Activated CD4-positive, alpha-beta T cell treated with anti-CD3 and anti-CD28 coated beads, Interleukin-2, amount 10 ng/mL, durations not matched to agents 7 days and 5 days (primary cell): ENCODE results near the gene OR9Q1. TPM values are rescaled to one million over a fixed set of nuclear protein-coding genes. Genes with fewer than 3 reads are reported as not detected.
"Not testable (repeated sequence)": the region's sequence is repeated elsewhere in the genome, so short reads cannot be mapped to it uniquely, and the experiment has no call there.

Experiments
- CTCF ChIA-PET: fragments of 350-600 bp; sonication (Branson Sonifier 250); formaldehyde crosslinking; loops from one replicate; lab custom pipeline; 2021; ENCODE audit warnings: antibody characterized with exemption; lab: Charles Lee
- POLR2A ChIA-PET: fragments of 350-600 bp; sonication (Branson Sonifier 250); formaldehyde crosslinking; loops from one replicate; lab custom pipeline; 2021; ENCODE audit warnings: antibody characterized with exemption; lab: Charles Lee
- DNase-seq: peaks from one replicate; pipeline ENCODE4 v3.0.0-alpha.2; 2020
- H3K27ac Mint-ChIP-seq: one replicate; pipeline ENCODE4 v1.8.0; 2021; ENCODE audit warnings: mild to moderate bottlenecking, moderate library complexity, mixed read lengths
- H3K27me3 Mint-ChIP-seq: one replicate; pipeline ENCODE4 v1.8.0; 2021; ENCODE audit warnings: mixed read lengths
- H3K36me3 Mint-ChIP-seq: one replicate; pipeline ENCODE4 v1.8.0; 2021; ENCODE audit warnings: low read depth, mixed read lengths
- H3K4me1 Mint-ChIP-seq: one replicate; pipeline ENCODE4 v1.8.0; 2021; ENCODE audit warnings: mixed read lengths
- H3K4me3 Mint-ChIP-seq: one replicate; pipeline ENCODE4 v1.8.0; 2021; ENCODE audit warnings: mild to moderate bottlenecking, moderate library complexity, mixed read lengths
- H3K9me3 Mint-ChIP-seq: one replicate; pipeline ENCODE4 v1.8.0; 2021; ENCODE audit warnings: mixed read lengths
- total RNA-seq, 2 experiments: library from RNA; stranded (reverse); gene quantifications; one replicate each; pipeline ENCODE4 v1.2.3, GENCODE V29; 2021

The OR9Q1 gene
- total RNA-seq, 2 experiments from 2014 or later = not detected

- H3K36me3 Mint-ChIP-seq = no peaks in the 10 kb centered on the region
- CTCF ChIA-PET = no interaction called here
- no peak overlapping the region for H3K4me3 Mint-ChIP-seq
- H3K27ac Mint-ChIP-seq = no peak overlapping the region
- POLR2A ChIA-PET = no interaction called here
- H3K4me1 Mint-ChIP-seq = no peaks in the 10 kb centered on the region
- peaks cover 6% of the 10 kb centered on the region for H3K27me3 Mint-ChIP-seq
- no peak for DNase-seq
- no peaks in the 10 kb centered on the region for H3K9me3 Mint-ChIP-seq
These were observed 154.8 kb downstream of the OR9Q1 start for GRCh38 chr11:58178444-58178843.

GRCh38 chr11:58179648-58180047 is 156.0 kb downstream of the OR9Q1 start:
- no peak for DNase-seq
- ChIA-PET POLR2A (no interaction called here), CTCF (no interaction called here)

DNA sequence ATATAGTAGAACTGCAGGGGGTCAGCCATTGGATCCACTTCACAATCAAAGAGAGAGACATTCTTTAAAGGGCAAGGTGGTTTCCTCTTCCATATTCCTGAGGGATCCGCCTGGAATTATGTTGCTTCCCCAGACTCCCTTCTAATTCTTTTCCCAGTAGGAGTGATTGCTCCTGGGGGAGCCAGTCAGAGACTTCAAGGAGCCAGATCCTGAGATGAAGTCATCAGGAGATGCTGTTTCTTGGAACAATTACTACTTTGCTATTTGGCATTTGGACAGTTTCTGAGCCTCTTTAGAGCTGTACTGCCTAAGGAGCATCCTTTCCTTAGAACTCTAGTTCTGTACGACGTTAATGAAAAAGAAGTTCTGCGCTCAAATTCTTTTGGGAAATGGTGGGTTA is 163.3 kb downstream of the OR9Q1 start:
- POLR2A ChIA-PET = no interaction called here
- no peak overlapping the region for H3K27ac Mint-ChIP-seq
- CTCF ChIA-PET = no interaction called here
- H3K36me3 Mint-ChIP-seq = no peaks in the 10 kb centered on the region
- H3K4me3 Mint-ChIP-seq = no peak overlapping the region
- H3K4me1 Mint-ChIP-seq = no peaks in the 10 kb centered on the region
- no peaks in the 10 kb centered on the region for H3K9me3 Mint-ChIP-seq
- H3K27me3 Mint-ChIP-seq = peaks cover 5% of the 10 kb centered on the region
- no peak for DNase-seq

More at GRCh38 chr11:58179648-58180047, 156.0 kb downstream of the OR9Q1 start:
- H3K27me3 Mint-ChIP-seq = peaks cover 6% of the 10 kb centered on the region
- no peaks in the 10 kb centered on the region for H3K9me3 Mint-ChIP-seq
- H3K4me1 Mint-ChIP-seq = no peaks in the 10 kb centered on the region
- H3K27ac Mint-ChIP-seq = no peak overlapping the region
- no peak overlapping the region for H3K4me3 Mint-ChIP-seq
- no peaks in the 10 kb centered on the region for H3K36me3 Mint-ChIP-seq

DNA sequence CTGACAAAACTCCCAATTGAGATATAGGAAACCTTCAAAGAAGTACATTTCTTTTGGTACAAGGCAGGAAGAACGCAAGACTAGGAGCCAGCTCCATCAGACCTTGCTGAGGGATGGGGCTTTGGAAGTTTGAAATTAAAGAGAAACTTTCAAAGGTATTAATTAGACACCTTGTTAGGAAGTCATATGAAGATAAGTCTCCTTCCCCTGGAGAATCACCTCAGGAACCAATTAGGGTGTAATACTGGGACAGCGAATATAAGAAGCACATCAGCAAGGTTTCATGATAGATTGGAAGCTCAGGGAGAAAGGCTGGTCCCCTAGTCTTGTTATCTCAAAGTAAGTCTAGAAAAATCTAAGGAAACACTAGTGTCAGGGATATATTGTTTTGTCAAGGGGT is 165.1 kb downstream of the OR9Q1 start, which contains the start of gene OR9Q2:
TSS of gene OR9Q2 (plus strand) at position 301 of the 400 bp plus-strand sequence. CDS start 1,421 bp downstream, outside the sequence.
- Mint-ChIP-seq H3K36me3 (no peaks in the 10 kb centered on the region), H3K27me3 (no peaks in the 10 kb centered on the region), H3K9me3 (no peaks in the 10 kb centered on the region), H3K4me1 (no peaks in the 10 kb centered on the region), H3K4me3 (no peak within 1 kb of the TSS), H3K27ac (no peak within 1 kb of the TSS)
- POLR2A ChIA-PET = no interaction called here
- CTCF ChIA-PET = no interaction called here
- DNase-seq = no peak

DNA sequence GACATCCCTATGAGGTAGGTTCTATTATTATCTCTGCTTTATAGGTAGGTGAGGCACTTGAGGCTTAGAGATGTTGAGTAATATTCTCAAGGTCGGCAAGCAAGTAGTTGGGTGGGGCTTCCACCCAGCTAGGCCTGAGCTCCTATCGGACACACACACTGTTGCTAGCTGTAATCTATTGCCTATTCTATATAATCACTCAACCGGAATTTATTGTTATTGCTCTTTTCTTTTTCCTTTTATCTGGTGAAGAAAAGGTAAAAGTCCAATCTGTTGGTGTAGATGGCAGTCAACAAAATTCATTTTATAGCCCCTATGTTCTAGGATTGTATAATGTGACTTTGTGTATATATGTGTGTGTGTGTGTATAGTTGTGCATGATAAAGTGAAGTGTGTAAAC is 168.5 kb downstream of the OR9Q1 start:
- Mint-ChIP-seq H3K27me3 (no peaks in the 10 kb centered on the region), H3K27ac (no peak overlapping the region), H3K36me3 (no peaks in the 10 kb centered on the region), H3K4me3 (no peak overlapping the region), H3K4me1 (no peaks in the 10 kb centered on the region), H3K9me3 (no peaks in the 10 kb centered on the region)
- POLR2A ChIA-PET = no interaction called here
- CTCF ChIA-PET = no interaction called here
- no peak for DNase-seq

DNA sequence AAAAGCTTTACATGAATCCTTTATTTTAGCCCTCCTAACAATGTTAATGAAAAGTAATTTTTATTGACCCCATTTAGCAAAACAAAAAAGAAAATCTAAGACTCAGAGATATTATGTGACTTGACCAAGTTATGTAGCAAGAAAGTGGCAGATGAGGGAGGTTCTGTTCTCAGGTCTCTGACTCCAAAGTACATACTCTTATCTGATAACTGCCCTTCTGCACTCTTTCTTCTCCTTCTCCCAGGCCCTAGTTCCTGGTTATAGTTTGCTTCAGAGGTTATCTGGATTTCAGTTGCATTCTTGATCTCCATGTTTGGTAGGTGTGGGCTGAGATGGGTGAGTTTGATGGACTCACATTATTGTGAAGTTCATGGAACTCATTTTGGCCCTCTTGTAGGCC is 169.7 kb downstream of the OR9Q1 start:
- no peak overlapping the region for H3K27ac Mint-ChIP-seq
- DNase-seq = no peak
- no peaks in the 10 kb centered on the region for H3K9me3 Mint-ChIP-seq
- H3K4me1 Mint-ChIP-seq = no peaks in the 10 kb centered on the region
- H3K27me3 Mint-ChIP-seq = no peaks in the 10 kb centered on the region
- ChIA-PET POLR2A (no interaction called here), CTCF (no interaction called here)
- no peak overlapping the region for H3K4me3 Mint-ChIP-seq
- H3K36me3 Mint-ChIP-seq = no peaks in the 10 kb centered on the region

DNA sequence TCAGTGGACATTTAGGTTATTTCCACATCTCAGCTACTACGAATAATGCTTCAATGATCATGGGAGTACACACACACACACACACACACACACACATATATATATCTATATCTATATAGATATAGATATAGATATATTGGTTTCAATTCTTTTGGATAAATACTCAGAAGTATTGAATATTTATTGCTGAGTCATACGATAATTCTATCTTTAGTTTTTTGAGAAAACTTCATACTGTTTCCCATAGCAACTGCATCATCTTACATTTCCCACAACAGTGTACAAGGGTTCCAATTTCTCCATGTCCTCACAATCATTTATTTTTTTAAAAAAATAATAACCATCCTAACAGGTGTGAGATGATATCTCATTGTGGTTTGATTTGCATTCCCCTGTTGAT is 172.3 kb downstream of the OR9Q1 start:
- H3K4me3 Mint-ChIP-seq = no peak overlapping the region
- no peaks in the 10 kb centered on the region for H3K36me3 Mint-ChIP-seq
- no peak for DNase-seq
- H3K9me3 Mint-ChIP-seq = no peaks in the 10 kb centered on the region
- H3K27ac Mint-ChIP-seq = no peak overlapping the region
- no peaks in the 10 kb centered on the region for H3K4me1 Mint-ChIP-seq
- H3K27me3 Mint-ChIP-seq = no peaks in the 10 kb centered on the region
- ChIA-PET CTCF (no interaction called here), POLR2A (no interaction called here)

GRCh38 chr11:58199271-58199670 is 175.6 kb downstream of the OR9Q1 start:
- ChIA-PET POLR2A (no interaction called here), CTCF (no interaction called here)
- Mint-ChIP-seq H3K4me1 (no peaks in the 10 kb centered on the region), H3K27ac (no peak overlapping the region), H3K4me3 (no peak overlapping the region), H3K27me3 (no peaks in the 10 kb centered on the region), H3K36me3 (no peaks in the 10 kb centered on the region), H3K9me3 (no peaks in the 10 kb centered on the region)
- no peak for DNase-seq

- H3K4me3 Mint-ChIP-seq = no peak within 1 kb of the TSS
- no peaks in the 10 kb centered on the region for H3K27me3 Mint-ChIP-seq
- H3K9me3 Mint-ChIP-seq = no peaks in the 10 kb centered on the region
- ChIA-PET CTCF (no interaction called here), POLR2A (no interaction called here)
- no peak for DNase-seq
- no peaks in the 10 kb centered on the region for H3K4me1 Mint-ChIP-seq
- H3K27ac Mint-ChIP-seq = no peak within 1 kb of the TSS
- H3K36me3 Mint-ChIP-seq = no peaks in the 10 kb centered on the region
These were observed 180.4 kb downstream of the OR9Q1 start, which contains the start of gene OR1S2 for GRCh38 chr11:58204042-58204441. Gene OR1S2 (minus strand): TSS chr11:58204142. CDS start chr11:58204142, 0 bp downstream.

DNA sequence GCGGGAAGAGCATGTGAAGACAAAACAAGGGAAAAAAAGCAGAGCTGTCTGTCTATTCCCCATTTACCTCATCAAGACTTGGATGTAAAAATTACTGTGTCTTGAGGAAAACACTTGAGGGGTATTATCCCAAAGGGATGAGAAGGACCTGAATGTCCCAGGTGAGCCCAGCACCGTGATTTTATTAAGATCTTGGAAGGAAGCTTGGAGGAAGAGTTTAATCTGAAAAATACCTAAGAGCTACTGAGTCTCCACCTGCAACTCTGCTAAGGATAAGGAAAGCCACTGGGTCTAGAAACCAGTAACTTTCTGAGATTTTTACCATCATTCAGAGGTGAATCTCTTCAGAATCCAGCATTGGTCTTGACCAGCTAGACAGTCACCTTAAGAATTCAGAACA is 188.7 kb downstream of the OR9Q1 start, which contains the start of gene OR1S1:
TSS of gene OR1S1 (plus strand) at position 301 of the 400 bp plus-strand sequence.
- POLR2A ChIA-PET, DNase-seq, H3K27ac Mint-ChIP-seq, H3K9me3 Mint-ChIP-seq, CTCF ChIA-PET, H3K4me1 Mint-ChIP-seq, H3K27me3 Mint-ChIP-seq, H3K36me3 Mint-ChIP-seq, H3K4me3 Mint-ChIP-seq: not testable (repeated sequence)

DNA sequence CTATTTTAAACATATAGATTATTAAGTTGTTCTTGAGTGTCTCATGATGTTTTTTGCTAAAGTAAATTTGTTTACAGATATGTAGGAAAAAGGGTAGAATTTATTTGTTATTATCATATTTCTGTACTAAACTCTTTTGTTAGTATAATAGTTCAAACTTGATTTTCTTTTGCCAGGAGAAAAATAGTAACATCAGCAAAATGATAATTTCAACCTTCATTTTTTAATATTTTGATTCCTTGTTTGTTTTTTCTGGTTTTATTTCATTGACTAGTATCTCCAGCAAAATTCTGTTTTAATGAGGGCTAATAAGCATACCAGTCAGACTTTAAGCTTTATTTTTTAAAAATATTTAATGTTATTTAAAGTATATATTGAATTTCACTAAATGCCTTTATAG is 192.8 kb downstream of the OR9Q1 start:
- H3K4me1 Mint-ChIP-seq = no peaks in the 10 kb centered on the region
- H3K27ac Mint-ChIP-seq = no peak overlapping the region
- no peaks in the 10 kb centered on the region for H3K36me3 Mint-ChIP-seq
- no peaks in the 10 kb centered on the region for H3K27me3 Mint-ChIP-seq
- ChIA-PET CTCF (no interaction called here), POLR2A (no interaction called here)
- no peak overlapping the region for H3K4me3 Mint-ChIP-seq
- H3K9me3 Mint-ChIP-seq = no peaks in the 10 kb centered on the region
- no peak for DNase-seq

GRCh38 chr11:58222721-58223120 is 199.0 kb downstream of the OR9Q1 start:
- no peak overlapping the region for H3K4me3 Mint-ChIP-seq
- no peaks in the 10 kb centered on the region for H3K4me1 Mint-ChIP-seq
- POLR2A ChIA-PET = no interaction called here
- no peak overlapping the region for H3K27ac Mint-ChIP-seq
- no peak for DNase-seq
- H3K9me3 Mint-ChIP-seq = no peaks in the 10 kb centered on the region
- peaks cover 2% of the 10 kb centered on the region for H3K27me3 Mint-ChIP-seq
- no peaks in the 10 kb centered on the region for H3K36me3 Mint-ChIP-seq
- CTCF ChIA-PET = no interaction called here

DNA sequence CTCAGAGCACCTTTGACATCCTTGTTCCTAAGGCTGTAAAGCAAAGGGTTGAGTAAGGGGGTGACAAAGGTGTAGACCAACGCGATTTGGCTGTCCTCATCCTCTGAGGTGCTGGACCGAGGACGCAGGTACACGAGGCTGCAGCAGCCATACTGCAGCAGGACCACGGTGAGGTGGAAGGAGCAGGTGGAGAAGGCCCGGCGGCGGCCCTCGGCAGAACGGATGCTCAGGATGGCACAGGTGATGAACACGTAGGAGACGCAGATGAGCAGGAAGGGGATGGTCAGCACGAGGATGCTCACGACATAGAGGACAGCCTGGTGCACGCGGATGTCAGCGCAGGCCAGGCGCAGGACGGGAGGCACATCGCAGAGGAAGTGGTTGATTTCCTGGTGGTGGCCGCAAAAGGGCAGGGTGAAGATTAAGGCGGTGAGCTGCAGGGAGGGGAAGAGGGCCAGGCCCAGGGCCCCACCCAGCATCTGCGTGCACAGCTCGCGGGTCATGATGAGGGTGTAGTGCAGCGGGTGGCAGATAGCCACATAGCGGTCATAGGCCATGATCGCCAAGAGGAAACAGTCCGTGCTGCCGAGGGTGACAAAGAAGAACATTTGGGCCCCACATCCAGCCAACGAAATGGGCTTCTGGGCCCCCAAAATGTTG is 204.4 kb downstream of the OR9Q1 start:
- DNase-seq = no peak
- H3K36me3 Mint-ChIP-seq = no peaks in the 10 kb centered on the region
- ChIA-PET CTCF (no interaction called here), POLR2A (no interaction called here)
- no peaks in the 10 kb centered on the region for H3K9me3 Mint-ChIP-seq
- H3K27ac Mint-ChIP-seq = no peak overlapping the region
- no peak overlapping the region for H3K4me3 Mint-ChIP-seq
- H3K4me1 Mint-ChIP-seq = no peaks in the 10 kb centered on the region
- H3K27me3 Mint-ChIP-seq = peaks cover 4% of the 10 kb centered on the region
